Renal cortex interstitium (tissue), 15 donors: ENCODE results near the gene RWDD4. TPM values are rescaled to one million over a fixed set of nuclear protein-coding genes. Genes with fewer than 3 reads are reported as not detected.
A peak's percentile ranks its signal among the peaks of the same experiment; 100 is the strongest.

Source experiments
- DNase-seq, 11 donors: peaks; one replicate each; pipeline ENCODE4 v3.0.0-alpha.2; 2013; ENCODE audit warnings: low read depth in 9 of 11, low spot score in 4 of 11; ENCODE audit errors: extremely low read depth in 1 of 11
- long read RNA-seq, 16 experiments: transcript quantifications; one replicate each; lab custom pipeline, GENCODE V29; 2026
- polyA plus RNA-seq, 3 donors: library from polyadenylated mRNA; unstranded; fragments of 120-200 nt; gene quantifications; one replicate each; pipeline ENCODE4 v1.2.1, GENCODE V29; 2013; ENCODE audit not compliant: insufficient read length in 3 of 3

Gene RWDD4
- 10 to 100 TPM; 30.3 to 40.8 (median 34.0) TPM for polyA plus RNA-seq
- long read RNA-seq, donor 1, transcript RWDD4-202 (7 exons, 2,590 nt): major isoform, 7 of 7 reads
- long read RNA-seq, donor 1, partial matches to known transcripts: 0 of 7 reads
- long read RNA-seq, donor 1, other reads (novel, unspliced or antisense): 0 of 7 reads
- long read RNA-seq, donor 2, transcript RWDD4-202 (7 exons, 2,590 nt): major isoform, 8 of 8 reads
- long read RNA-seq, donor 2, partial matches to known transcripts: 0 of 8 reads
- long read RNA-seq, donor 2, other reads (novel, unspliced or antisense): 0 of 8 reads
- long read RNA-seq, donor 3, transcript RWDD4-202 (7 exons, 2,590 nt): major isoform, 15 of 15 reads
- long read RNA-seq, donor 3, partial matches to known transcripts: 0 of 15 reads
- long read RNA-seq, donor 3, other reads (novel, unspliced or antisense): 0 of 15 reads
- long read RNA-seq, donor 4, transcript RWDD4-202 (7 exons, 2,590 nt): major isoform, 14 of 14 reads
- long read RNA-seq, donor 4, partial matches to known transcripts: 0 of 14 reads
- long read RNA-seq, donor 4, other reads (novel, unspliced or antisense): 0 of 14 reads
- long read RNA-seq, donor 5: 0 reads
- long read RNA-seq, donor 6, transcript RWDD4-202 (7 exons, 2,590 nt): major isoform, 7 of 20 reads
- long read RNA-seq, donor 6, partial matches to known transcripts: 13 of 20 reads
- long read RNA-seq, donor 6, other reads (novel, unspliced or antisense): 0 of 20 reads
- long read RNA-seq, donor 7, transcript RWDD4-202 (7 exons, 2,590 nt): major isoform, 5 of 5 reads
- long read RNA-seq, donor 7, partial matches to known transcripts: 0 of 5 reads
- long read RNA-seq, donor 7, other reads (novel, unspliced or antisense): 0 of 5 reads
- long read RNA-seq, donor 8: 0 reads
- long read RNA-seq, donor 9, transcript RWDD4-202 (7 exons, 2,590 nt): major isoform, 9 of 9 reads
- long read RNA-seq, donor 9, partial matches to known transcripts: 0 of 9 reads
- long read RNA-seq, donor 9, other reads (novel, unspliced or antisense): 0 of 9 reads
- long read RNA-seq, donor 10, transcript RWDD4-202 (7 exons, 2,590 nt): major isoform, 13 of 13 reads
- long read RNA-seq, donor 10, partial matches to known transcripts: 0 of 13 reads
- long read RNA-seq, donor 10, other reads (novel, unspliced or antisense): 0 of 13 reads
- long read RNA-seq, donor 11, partial matches to known transcripts: 0 of 4 reads
- long read RNA-seq, donor 11, other reads (novel, unspliced or antisense): 0 of 4 reads
- long read RNA-seq, donor 12, transcript RWDD4-202 (7 exons, 2,590 nt): major isoform, 7 of 8 reads
- long read RNA-seq, donor 12, partial matches to known transcripts: 0 of 8 reads
- long read RNA-seq, donor 12, other reads (novel, unspliced or antisense): 0 of 8 reads
- long read RNA-seq, donor 13: 0 reads
- long read RNA-seq, donor 14, transcript RWDD4-202 (7 exons, 2,590 nt): major isoform, 13 of 13 reads
- long read RNA-seq, donor 14, partial matches to known transcripts: 0 of 13 reads
- long read RNA-seq, donor 14, other reads (novel, unspliced or antisense): 0 of 13 reads
- long read RNA-seq, donor 15, transcript RWDD4-202 (7 exons, 2,590 nt): major isoform, 5 of 5 reads
- long read RNA-seq, donor 15, partial matches to known transcripts: 0 of 5 reads
- long read RNA-seq, donor 15, other reads (novel, unspliced or antisense): 0 of 5 reads
- long read RNA-seq, donor 16, transcript RWDD4-202 (7 exons, 2,590 nt): major isoform, 21 of 35 reads
- long read RNA-seq, donor 16, partial matches to known transcripts: 14 of 35 reads
- long read RNA-seq, donor 16, other reads (novel, unspliced or antisense): 0 of 35 reads

- DNase-seq: peak; percentile 91 to 99 (median 98)
Observed at GRCh38 chr4:183659029-183659871, at the start of gene RWDD4, which contains the start of gene TRAPPC11. Gene RWDD4, minus strand, starts transcription at chr4:183659185. Its CDS starts 233 bp downstream, at chr4:183658952. Gene TRAPPC11, plus strand, starts transcription at chr4:183659293. Its CDS starts 4,575 bp downstream, at chr4:183663868.

- no peak for DNase-seq
Observed at GRCh38 chr4:183702492-183702891, 43.5 kb upstream of the RWDD4 start.

GRCh38 chr4:183700407-183700806 is 41.4 kb upstream of the RWDD4 start:
- no peak for DNase-seq

GRCh38 chr4:183698909-183699308 is 39.9 kb upstream of the RWDD4 start:
- DNase-seq: no peak

GRCh38 chr4:183691897-183692296 is 32.9 kb upstream of the RWDD4 start:
- no peak for DNase-seq

GRCh38 chr4:183691006-183691405 is 32.0 kb upstream of the RWDD4 start:
- no peak for DNase-seq

GRCh38 chr4:183688216-183688615 is 29.2 kb upstream of the RWDD4 start:
- DNase-seq: no peak

GRCh38 chr4:183686461-183686860 is 27.5 kb upstream of the RWDD4 start:
- DNase-seq: no peak

- DNase-seq: no peak
Observed at GRCh38 chr4:183681119-183681518, 22.1 kb upstream of the RWDD4 start.

GRCh38 chr4:183675625-183676024 is 16.6 kb upstream of the RWDD4 start:
- no peak for DNase-seq

- no peak for DNase-seq
Observed at GRCh38 chr4:183674153-183674552, 15.2 kb upstream of the RWDD4 start.

- no peak for DNase-seq
Observed at GRCh38 chr4:183670960-183671555, 12.1 kb upstream of the RWDD4 start.

GRCh38 chr4:183670251-183670650 is 11.3 kb upstream of the RWDD4 start:
- no peak for DNase-seq

GRCh38 chr4:183666088-183666487 is 7.1 kb upstream of the RWDD4 start:
- no peak for DNase-seq

- no peak for DNase-seq
Observed at GRCh38 chr4:183659872-183660242, 872 bp upstream of the RWDD4 start.

- DNase-seq: peak in 1 of 11 donors; percentile 28
Observed at GRCh38 chr4:183658362-183659028, 490 bp downstream of the RWDD4 start.
